G401.6 (cell line): Measurements from ENCODE around the gene TCAF1.
A peak's percentile ranks its signal among the peaks of the same experiment; 100 is the strongest.
"Not testable (repeated sequence)": the region's sequence is repeated elsewhere in the genome, so short reads cannot be mapped to it uniquely, and the experiment has no call there.

Source experiments
- FAIRE-seq: peaks from 2 replicates; lab custom pipeline; 2012; peaks lifted over from hg19 to GRCh38; lab: Jason Lieb, UNC

TCAF1 gene

GRCh38 chr7:143849785-143850479, 52.0 kb downstream of the TCAF1 start:
- FAIRE-seq, result no peak

GRCh38 chr7:143848192-143848591, 53.8 kb downstream of the TCAF1 start:
- no peak for FAIRE-seq

- no peak for FAIRE-seq
Observed at GRCh38 chr7:143846692-143847091, 55.3 kb downstream of the TCAF1 start.

GRCh38 chr7:143841696-143842095, 60.3 kb downstream of the TCAF1 start:
- not testable (repeated sequence) for FAIRE-seq

GRCh38 chr7:143840062-143840461, 61.9 kb downstream of the TCAF1 start:
- not testable (repeated sequence) for FAIRE-seq

GRCh38 chr7:143837223-143837622, 64.8 kb downstream of the TCAF1 start:
- FAIRE-seq, result not testable (repeated sequence)

- FAIRE-seq, result peak; percentile 66
Observed at GRCh38 chr7:143836622-143837021, 65.4 kb downstream of the TCAF1 start.

GRCh38 chr7:143836088-143836487, 65.9 kb downstream of the TCAF1 start:
- not testable (repeated sequence) for FAIRE-seq

- not testable (repeated sequence) for FAIRE-seq
Observed at GRCh38 chr7:143826578-143826977, 75.4 kb downstream of the TCAF1 start.

GRCh38 chr7:143824295-143825135, 77.5 kb downstream of the TCAF1 start:
- FAIRE-seq, result not testable (repeated sequence)

- FAIRE-seq, result not testable (repeated sequence)
Observed at GRCh38 chr7:143823634-143824294, 78.2 kb downstream of the TCAF1 start.

GRCh38 chr7:143821392-143822277, 80.3 kb downstream of the TCAF1 start:
- FAIRE-seq, result not testable (repeated sequence)

- FAIRE-seq, result not testable (repeated sequence)
Observed at GRCh38 chr7:143817873-143818272, 84.1 kb downstream of the TCAF1 start.

- not testable (repeated sequence) for FAIRE-seq
Observed at GRCh38 chr7:143816471-143817133, 85.4 kb downstream of the TCAF1 start.

GRCh38 chr7:143810639-143811038, 91.3 kb downstream of the TCAF1 start:
- not testable (repeated sequence) for FAIRE-seq

- FAIRE-seq, result not testable (repeated sequence)
Observed at GRCh38 chr7:143806664-143807071, 95.3 kb downstream of the TCAF1 start.
